Muscle layer of duodenum (tissue), 2 donors: ENCODE data around the gene NHS.
A peak's percentile ranks its signal among the peaks of the same experiment; 100 is the strongest.

Experiments
- H3K27ac ChIP-seq: one replicate; pipeline ENCODE4 v1.7.0; 2013; ENCODE audit warnings: mild to moderate bottlenecking, low read length
- H3K27me3 ChIP-seq: one replicate; pipeline ENCODE4 v1.7.0; 2013; ENCODE audit warnings: low read depth, mild to moderate bottlenecking, control low read depth, low read length
- H3K36me3 ChIP-seq, 2 donors: one replicate each; pipeline ENCODE4 v1.7.0; 2013; ENCODE audit warnings: low read length in 2 of 2, control low read depth in 1 of 2, mild to moderate bottlenecking in 1 of 2; ENCODE audit not compliant: insufficient read depth in 2 of 2, control insufficient read depth in 1 of 2
- H3K4me1 ChIP-seq, 2 donors: one replicate each; pipeline ENCODE4 v1.7.0; 2013; ENCODE audit warnings: low read length in 2 of 2, mild to moderate bottlenecking in 2 of 2, control low read depth in 1 of 2, moderate library complexity in 1 of 2; ENCODE audit not compliant: insufficient read depth in 2 of 2, control insufficient read depth in 1 of 2
- H3K4me3 ChIP-seq, 2 donors: one replicate each; pipeline ENCODE4 v1.7.0; 2013; ENCODE audit warnings: low read length in 2 of 2, low read depth in 1 of 2, mild to moderate bottlenecking in 1 of 2
- H3K9me3 ChIP-seq, 2 donors: one replicate each; pipeline ENCODE4 v1.7.0; 2013; ENCODE audit warnings: low read length in 2 of 2, control low read depth in 1 of 2, mild to moderate bottlenecking in 1 of 2; ENCODE audit not compliant: control insufficient read depth in 1 of 2
- donor health status: healthy.

The NHS gene

DNA sequence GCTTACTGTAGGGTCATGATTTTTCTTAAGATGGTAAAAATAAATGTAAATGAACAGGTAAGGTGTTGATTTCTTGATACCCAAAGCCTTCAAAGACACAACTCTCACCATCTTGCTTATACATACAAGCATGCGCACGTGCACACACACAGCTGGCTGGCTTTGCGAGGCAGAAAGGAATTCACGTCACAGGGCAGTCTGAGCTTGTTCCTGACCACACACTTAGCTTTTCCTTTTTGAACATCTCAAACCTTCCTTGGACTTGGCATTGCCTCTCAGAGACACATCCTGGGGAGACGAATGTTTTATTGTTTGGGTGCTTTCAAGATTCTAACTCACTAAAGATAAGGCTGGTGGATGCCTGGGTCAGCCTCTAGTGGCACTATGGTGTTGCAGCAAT is 175.0 kb downstream of the NHS start:
- no peak overlapping the region for H3K27ac ChIP-seq
- H3K36me3 ChIP-seq: no peaks in the 10 kb centered on the region
- peaks cover 5 to 16% of the 10 kb centered on the region in 2 donors for H3K4me1 ChIP-seq
- H3K4me3 ChIP-seq: no peak overlapping the region
- no peaks in the 10 kb centered on the region for H3K9me3 ChIP-seq
- H3K27me3 ChIP-seq: no peaks in the 10 kb centered on the region

DNA sequence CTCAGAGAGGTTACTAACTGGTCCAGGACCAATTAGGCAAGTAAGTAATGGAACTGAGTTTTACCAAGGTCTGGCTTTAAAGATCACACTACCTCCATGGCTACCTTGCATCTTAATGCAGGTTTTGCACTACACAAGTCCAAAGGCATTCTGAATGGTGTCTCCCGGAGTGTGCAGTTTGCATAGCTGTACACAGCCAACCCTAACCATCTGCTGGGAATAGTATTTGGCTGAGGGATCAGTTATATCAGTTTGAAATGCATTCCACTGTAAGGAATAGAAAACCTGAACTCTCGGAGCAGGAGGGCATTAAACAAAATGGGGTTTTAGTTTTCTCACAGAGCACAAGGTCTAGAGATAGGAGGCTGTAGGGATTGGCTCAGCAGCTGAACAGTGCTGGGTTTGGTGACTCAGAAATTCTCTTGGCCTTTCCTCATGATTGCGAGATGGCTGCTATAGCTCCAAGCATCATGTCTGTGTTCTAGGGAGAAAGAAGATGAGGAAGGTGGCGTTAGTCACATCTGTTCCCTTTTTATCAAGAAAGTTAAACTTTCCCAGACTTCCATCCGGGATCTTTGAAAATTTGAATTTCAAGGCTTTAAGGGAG is 177.1 kb downstream of the NHS start:
- Histone ChIP-seq H3K27me3 (no peaks in the 10 kb centered on the region), H3K36me3 (no peaks in the 10 kb centered on the region), H3K4me3 (no peak overlapping the region), H3K27ac (no peak overlapping the region), H3K9me3 (no peaks in the 10 kb centered on the region), H3K4me1 (peaks cover 5 to 21% of the 10 kb centered on the region in 2 donors)

DNA sequence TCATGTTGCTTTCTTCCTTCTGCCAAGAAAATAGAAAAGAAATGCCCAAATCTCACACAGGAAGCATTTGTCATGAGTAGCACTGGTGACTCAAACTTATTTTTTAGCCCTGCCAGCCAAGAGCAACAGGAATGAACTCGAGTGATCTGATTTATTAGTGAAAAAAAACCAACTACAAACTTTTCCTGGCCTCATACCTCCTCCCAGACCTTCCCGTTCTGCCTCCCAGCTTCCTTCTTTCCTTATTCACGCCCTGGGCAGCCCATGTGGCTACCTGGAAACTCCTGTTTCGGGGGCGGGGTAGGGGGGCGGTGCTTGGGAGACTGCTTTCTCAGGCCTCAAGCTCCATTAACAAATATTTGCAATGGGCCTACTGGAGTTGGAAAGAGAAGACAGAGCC is 178.5 kb downstream of the NHS start:
- no peaks in the 10 kb centered on the region for H3K27me3 ChIP-seq
- no peaks in the 10 kb centered on the region for H3K36me3 ChIP-seq
- peaks cover 0 to 15% of the 10 kb centered on the region in 2 donors for H3K4me1 ChIP-seq
- peak overlapping the region; percentile 67 for H3K27ac ChIP-seq
- H3K9me3 ChIP-seq: no peaks in the 10 kb centered on the region
- H3K4me3 ChIP-seq: no peak overlapping the region

DNA sequence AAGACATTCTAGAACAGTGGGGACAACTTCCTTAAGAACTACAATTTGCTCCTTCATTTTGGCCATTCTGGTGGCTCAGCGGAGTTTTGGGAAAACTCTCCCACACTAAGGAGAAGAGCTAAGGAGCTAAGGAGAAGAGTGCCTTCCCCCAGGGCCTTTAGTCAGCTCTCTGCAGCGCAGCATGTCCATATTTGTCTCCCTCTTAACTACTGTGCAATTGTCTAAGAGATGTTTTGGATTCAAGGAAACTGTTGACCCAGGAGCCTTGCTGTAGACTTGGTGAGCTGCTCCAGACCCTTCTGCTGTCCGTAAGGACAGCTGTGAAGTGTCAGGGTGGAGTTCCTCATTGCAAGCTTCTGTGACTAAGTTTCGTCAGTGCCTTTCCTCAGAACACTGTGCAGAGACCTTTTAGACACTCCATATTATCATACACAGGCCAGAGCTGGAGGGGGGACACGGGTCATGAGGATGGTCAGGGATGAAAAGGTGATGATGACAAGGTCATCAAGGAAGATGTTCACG is 179.0 kb downstream of the NHS start:
- Histone ChIP-seq H3K9me3 (no peaks in the 10 kb centered on the region), H3K36me3 (no peaks in the 10 kb centered on the region), H3K4me3 (no peak overlapping the region), H3K27me3 (no peaks in the 10 kb centered on the region), H3K4me1 (peaks cover 0 to 15% of the 10 kb centered on the region in 2 donors), H3K27ac (peak overlapping the region; percentile 67)

DNA sequence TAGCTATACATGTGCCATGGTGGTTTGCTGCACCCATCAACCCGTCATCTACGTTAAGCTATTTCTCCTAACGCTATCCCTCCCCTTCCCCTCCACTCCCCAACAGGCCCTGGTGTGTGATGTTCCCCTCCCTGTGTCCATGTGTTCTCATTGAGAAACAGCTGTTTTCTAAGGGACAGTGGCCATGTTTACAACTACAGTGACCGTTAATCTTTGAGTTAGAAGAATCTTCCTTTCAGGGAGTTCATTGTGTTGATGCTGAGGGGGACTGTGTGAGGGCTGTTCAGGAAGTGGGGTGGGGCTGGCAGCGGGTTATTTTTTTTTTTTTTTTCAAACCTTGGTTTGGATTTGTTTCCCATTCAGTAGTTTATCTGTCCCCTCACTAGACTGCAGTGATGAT is 179.9 kb downstream of the NHS start:
- no peaks in the 10 kb centered on the region for H3K36me3 ChIP-seq
- peaks cover 0 to 20% of the 10 kb centered on the region in 2 donors for H3K4me1 ChIP-seq
- H3K27ac ChIP-seq: no peak overlapping the region
- no peaks in the 10 kb centered on the region for H3K27me3 ChIP-seq
- no peak overlapping the region for H3K4me3 ChIP-seq
- H3K9me3 ChIP-seq: no peaks in the 10 kb centered on the region

DNA sequence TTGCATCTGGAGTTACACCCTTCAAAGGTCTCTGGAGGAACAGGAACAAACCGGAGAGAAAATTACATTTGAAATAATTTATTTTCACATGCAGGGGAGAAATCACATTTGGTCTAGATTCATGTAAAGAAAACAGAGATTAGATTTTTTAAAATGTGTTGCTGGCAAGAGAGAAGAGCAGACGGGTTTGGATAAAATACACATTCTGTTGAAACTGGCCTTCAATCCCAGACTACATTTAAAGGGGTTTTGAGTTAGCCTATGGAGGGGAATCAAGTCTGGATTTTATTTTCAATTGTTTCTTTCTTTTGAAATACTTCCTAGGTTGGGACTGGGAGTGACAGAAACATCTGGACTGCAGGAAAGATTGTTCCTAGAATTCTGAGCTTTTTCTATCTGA is 180.8 kb downstream of the NHS start:
- no peaks in the 10 kb centered on the region for H3K36me3 ChIP-seq
- H3K27ac ChIP-seq: no peak overlapping the region
- H3K27me3 ChIP-seq: no peaks in the 10 kb centered on the region
- H3K4me1 ChIP-seq: peaks cover 0 to 30% of the 10 kb centered on the region in 2 donors
- H3K9me3 ChIP-seq: no peaks in the 10 kb centered on the region
- no peak overlapping the region for H3K4me3 ChIP-seq

DNA sequence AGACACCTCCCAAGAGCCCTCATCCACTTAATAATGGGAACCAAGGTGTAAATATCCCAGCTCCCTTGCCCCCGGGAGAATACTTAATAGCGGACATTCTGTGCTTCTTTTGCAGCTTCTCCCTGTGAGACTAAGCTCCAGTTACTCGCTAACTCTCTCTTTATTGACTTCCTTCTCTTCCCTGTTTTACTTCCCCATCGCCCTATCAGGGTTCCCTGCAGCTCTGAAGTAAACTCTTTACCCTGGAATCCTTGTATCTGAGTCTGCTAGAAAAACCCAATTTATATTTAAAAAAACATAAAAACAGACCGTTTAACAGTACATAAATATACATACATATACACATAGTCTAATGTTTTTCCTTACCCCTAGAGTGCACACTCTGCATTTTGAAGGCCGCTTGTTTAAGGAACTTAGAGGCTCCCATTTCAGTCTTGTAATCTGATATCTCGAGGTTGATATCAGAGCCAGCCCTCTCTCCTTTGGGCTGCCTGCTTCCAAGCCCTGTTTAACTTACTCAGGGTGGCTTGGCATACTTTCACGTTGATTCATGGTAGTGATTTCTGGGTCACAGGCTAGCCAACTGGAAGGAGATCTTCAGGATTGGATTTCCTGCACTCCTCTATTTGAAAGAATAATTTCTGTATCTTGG is 184.9 kb downstream of the NHS start:
- no peaks in the 10 kb centered on the region for H3K9me3 ChIP-seq
- H3K4me1 ChIP-seq: peaks cover 0 to 19% of the 10 kb centered on the region in 2 donors
- H3K27me3 ChIP-seq: no peaks in the 10 kb centered on the region
- no peak overlapping the region for H3K4me3 ChIP-seq
- no peaks in the 10 kb centered on the region for H3K36me3 ChIP-seq
- H3K27ac ChIP-seq: no peak overlapping the region

DNA sequence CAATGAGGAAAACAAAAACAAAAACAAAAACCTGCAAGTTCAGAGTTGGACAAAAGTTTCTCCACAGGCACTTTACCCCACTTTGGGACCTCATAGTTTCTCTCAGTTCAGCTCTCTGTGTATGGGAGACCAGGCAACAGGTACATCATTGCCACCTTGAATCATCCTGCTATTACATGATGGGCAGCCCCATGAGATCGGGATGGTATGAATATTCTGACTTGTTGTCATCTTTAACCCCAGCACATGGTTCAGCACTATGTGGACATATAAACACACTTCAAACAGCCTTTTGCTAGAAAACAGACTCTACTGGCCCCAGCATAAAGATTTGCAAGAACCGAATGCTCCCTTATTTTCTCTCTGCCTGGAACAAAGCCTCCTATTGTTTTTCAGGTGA is 185.4 kb downstream of the NHS start:
- Histone ChIP-seq H3K4me3 (no peak overlapping the region), H3K27ac (no peak overlapping the region), H3K9me3 (no peaks in the 10 kb centered on the region), H3K36me3 (no peaks in the 10 kb centered on the region), H3K4me1 (peaks cover 0 to 19% of the 10 kb centered on the region in 2 donors), H3K27me3 (no peaks in the 10 kb centered on the region)

DNA sequence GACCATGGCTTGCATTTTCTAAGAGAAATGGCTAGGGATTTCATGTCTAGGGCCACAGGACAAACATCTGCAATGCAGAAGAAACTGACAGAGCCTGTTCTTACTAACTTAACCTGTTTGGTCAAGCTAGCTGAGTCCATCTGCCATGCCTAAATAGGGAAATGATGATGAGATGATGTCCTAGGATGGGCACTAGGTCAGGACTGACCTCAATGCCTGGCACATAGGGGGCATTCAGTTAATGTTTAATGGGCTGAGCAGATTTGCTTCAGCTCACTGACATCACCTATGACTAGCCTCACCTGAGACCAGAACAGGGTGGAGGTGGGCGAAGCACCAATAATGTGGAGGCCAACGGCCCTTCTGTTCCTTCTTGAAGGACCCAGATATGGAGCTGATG is 188.1 kb downstream of the NHS start:
- H3K9me3 ChIP-seq: no peaks in the 10 kb centered on the region
- no peaks in the 10 kb centered on the region for H3K36me3 ChIP-seq
- H3K27me3 ChIP-seq: no peaks in the 10 kb centered on the region
- no peak overlapping the region for H3K27ac ChIP-seq
- H3K4me1 ChIP-seq: peaks cover 0 to 25% of the 10 kb centered on the region in 2 donors
- no peak overlapping the region for H3K4me3 ChIP-seq

DNA sequence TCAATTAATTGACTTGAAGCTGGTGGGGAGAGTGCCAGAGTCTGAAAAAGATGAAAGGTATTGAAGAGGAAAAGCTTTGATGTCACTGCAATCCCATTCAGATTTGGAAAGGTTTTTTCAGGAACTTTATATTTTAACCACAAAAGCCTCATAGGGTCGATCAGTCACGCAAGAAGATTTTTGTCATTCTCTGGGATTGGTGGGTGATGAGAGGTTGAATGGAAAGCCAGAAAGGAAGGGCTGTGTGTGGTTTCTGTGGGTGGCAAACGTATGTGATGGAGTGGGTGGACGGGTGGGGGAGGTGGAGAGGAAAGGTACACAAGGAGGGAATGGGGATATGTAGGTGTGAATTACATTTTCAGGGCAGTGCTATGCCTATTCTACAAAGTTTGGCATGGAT is 188.5 kb downstream of the NHS start:
- Histone ChIP-seq H3K27me3 (no peaks in the 10 kb centered on the region), H3K4me3 (no peak overlapping the region), H3K36me3 (no peaks in the 10 kb centered on the region), H3K27ac (no peak overlapping the region), H3K9me3 (no peaks in the 10 kb centered on the region), H3K4me1 (peaks cover 0 to 25% of the 10 kb centered on the region in 2 donors)

DNA sequence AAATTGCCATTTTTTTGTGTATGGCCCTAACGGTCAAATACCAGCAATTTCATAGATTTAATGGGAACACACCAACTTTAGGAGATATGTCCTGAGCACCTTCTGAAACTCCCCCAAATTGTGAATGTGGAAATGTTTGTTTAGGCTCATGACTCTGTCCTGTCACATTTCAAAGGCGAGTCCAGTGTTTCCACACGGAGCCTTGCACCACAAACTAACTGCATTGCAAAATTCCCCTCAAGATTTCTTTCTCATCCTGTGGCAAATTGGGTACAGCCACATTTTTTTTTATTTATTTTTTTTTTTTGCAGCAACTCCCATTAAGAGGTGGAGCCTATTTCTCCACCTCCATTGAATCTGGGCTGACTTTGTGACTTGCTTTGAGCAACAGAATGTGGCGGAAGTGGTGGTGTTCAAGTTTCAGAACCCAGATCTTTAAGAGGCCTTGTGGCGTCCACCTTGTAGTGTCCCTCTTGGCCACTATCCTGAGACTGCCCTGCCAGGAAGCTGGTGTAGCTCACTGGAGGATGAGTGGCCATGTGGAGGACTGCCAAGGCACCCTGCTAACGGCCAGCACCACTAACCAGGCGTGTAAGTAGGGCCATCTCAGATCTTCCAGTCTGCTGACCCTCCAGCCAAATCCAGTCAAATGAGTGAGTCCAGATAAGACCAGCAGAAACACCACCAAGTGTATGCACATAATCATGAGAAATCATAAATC is 189.8 kb downstream of the NHS start:
- Histone ChIP-seq H3K27me3 (no peaks in the 10 kb centered on the region), H3K9me3 (no peaks in the 10 kb centered on the region), H3K27ac (no peak overlapping the region), H3K4me3 (no peak overlapping the region), H3K36me3 (no peaks in the 10 kb centered on the region), H3K4me1 (peaks cover 0 to 21% of the 10 kb centered on the region in 2 donors)
